GM18870 (cell line): Measurements from ENCODE around the gene NPAS3.

Experiments used
- ATAC-seq: cut with Tn5 transposase; IDR thresholded peaks from one replicate; pipeline ENCODE4 v1.9.1; 2021; ENCODE audit warnings: moderate library complexity; ENCODE audit not compliant: unreplicated experiment

The NPAS3 gene

DNA sequence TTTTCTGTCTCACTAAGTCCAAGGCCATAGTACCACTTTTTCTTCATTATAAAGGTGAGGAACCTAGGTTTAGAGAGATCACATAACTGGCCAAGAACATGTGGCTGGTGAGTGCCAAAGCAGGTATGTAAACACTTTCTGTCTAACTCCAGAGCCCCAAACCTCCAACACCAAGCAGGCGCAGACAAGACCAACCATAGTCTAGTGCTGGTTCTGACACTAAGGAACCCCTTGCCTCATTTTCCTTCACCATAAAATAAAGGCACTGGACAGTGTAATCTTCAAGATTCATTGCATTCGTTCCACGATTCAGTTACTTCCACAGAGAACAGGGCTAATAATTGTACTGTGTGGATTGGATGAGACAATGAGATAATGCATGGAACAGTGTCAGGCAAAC is 71.0 kb downstream of the NPAS3 start:
- no peak for ATAC-seq

- ATAC-seq, result no peak
Observed at GRCh38 chr14:33010495-33010894, 71.8 kb downstream of the NPAS3 start.

GRCh38 chr14:33014710-33015109 is 76.0 kb downstream of the NPAS3 start:
- no peak for ATAC-seq

DNA sequence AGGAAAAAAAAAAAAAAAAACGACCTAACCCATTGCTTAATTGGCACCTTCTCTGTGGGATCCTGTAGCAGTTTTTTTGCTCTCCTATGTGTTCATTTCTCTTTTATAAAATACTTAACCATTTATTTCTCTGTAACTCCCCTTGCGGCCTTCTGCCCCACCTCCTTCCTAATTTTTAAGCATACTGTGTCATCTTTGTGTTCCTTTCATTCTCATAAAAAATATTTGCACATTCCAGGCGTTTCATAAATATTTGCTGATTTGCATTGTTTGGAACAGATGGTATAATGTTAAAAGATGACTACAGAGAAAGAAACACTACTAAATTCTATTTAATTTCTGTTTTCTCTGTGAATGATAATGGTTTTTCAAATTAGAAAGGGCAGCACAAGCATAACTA is 77.9 kb downstream of the NPAS3 start:
- no peak for ATAC-seq

DNA sequence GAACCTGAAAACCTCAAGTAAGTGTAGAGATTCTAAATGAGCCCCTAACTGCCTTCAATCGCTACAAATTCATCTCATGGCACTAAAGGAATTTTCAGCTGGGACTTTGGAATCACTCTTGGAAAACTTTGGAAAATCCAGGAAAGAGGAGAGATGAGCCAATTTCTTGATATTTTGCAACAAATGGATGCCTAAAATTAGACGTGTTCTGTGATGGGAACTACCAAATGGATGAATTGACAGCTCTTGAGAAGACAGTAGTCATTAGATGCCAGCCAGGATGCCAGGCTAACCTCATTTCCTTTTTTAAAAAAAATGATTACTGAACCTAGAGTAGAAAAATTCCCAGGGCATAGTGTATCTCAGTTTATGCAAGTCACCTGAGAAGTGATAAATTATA is 78.3 kb downstream of the NPAS3 start:
- ATAC-seq, result no peak

GRCh38 chr14:33019346-33019745 is 80.7 kb downstream of the NPAS3 start:
- no peak for ATAC-seq

GRCh38 chr14:33026850-33027430 is 88.3 kb downstream of the NPAS3 start:
- ATAC-seq, result no peak

GRCh38 chr14:33029511-33029910 is 90.8 kb downstream of the NPAS3 start:
- ATAC-seq, result no peak

GRCh38 chr14:33030386-33030785 is 91.7 kb downstream of the NPAS3 start:
- ATAC-seq, result no peak

DNA sequence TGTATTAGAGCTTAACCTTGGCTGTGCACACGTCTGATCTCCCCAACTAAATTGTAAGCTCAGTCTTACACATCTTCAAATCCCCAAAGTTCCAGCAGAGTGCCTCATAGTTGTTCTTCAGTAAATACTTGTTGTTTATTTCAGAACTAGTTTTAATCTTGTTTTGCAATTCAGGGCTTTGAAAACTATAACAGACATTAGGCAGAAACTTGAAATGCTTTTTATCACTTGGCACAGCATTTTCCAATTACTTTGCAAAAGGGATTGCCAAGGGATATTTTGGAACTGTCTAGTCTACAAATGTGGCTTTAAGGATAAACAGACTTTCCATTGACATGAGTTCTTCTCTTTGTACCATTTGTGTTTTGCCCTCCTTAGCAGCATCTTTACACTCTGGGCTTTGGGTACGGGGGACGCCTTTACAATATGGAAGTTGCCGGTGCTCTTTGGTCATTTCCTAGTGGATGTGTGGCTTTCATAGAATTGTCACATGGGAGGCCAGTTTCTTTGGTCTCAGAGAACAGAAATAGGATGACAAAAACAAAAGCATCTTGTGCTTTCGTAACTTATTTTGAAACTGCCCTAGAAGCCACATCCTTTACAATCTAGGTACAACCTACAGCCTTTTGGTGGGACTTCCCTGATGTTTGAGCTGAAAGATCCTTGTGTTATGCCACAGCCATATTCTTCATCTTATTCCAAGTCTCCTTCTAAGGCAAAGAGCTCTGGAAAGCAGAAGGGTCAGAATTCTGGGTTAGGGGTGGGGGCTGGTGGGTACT is 96.9 kb downstream of the NPAS3 start:
- no peak for ATAC-seq

GRCh38 chr14:33039311-33039710 is 100.6 kb downstream of the NPAS3 start:
- no peak for ATAC-seq

- peak; percentile 69 for ATAC-seq
Observed at GRCh38 chr14:33040372-33041140, 101.9 kb downstream of the NPAS3 start.

DNA sequence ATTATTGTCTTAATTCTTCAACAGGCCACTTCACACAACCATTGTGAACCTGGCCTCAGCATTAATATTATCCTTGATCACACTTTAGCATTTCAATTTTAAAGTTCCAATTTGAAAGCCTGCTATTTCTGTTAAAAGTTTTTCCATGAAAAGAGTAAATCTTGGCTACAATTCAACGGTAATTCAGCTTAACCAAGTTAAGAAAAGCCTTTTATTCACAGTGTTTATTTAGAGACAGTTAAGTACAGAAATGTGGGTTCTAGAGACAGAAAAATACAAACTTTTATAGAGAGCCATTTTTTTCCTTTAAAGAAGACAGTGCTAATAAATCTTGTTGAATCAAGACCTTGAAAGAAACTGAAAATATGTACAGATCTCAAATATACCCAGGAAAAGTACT is 103.9 kb downstream of the NPAS3 start:
- ATAC-seq, result no peak

- ATAC-seq, result no peak
Observed at GRCh38 chr14:33045760-33046159, 107.1 kb downstream of the NPAS3 start.

DNA sequence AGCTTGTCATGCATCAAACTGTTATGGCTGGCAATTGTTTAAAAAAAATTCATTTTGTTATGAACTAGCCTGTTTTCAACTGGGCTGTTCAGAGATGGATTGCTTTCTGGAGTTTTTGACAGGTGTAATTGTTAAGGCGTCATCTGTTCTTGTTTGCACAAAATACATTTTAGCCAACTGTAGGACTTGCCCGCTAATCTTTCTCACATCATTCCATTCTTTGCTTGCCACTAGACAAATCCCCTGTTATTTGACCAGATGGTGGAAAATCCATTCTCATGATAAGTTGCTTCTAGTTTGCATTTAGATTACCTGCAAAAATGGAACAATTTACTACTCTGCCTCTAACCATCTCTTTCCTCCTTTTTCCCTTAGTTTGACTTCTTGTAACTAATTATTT is 114.3 kb downstream of the NPAS3 start:
- ATAC-seq, result no peak

- no peak for ATAC-seq
Observed at GRCh38 chr14:33056213-33056612, 117.5 kb downstream of the NPAS3 start.

- no peak for ATAC-seq
Observed at GRCh38 chr14:33057585-33057984, 118.9 kb downstream of the NPAS3 start.

DNA sequence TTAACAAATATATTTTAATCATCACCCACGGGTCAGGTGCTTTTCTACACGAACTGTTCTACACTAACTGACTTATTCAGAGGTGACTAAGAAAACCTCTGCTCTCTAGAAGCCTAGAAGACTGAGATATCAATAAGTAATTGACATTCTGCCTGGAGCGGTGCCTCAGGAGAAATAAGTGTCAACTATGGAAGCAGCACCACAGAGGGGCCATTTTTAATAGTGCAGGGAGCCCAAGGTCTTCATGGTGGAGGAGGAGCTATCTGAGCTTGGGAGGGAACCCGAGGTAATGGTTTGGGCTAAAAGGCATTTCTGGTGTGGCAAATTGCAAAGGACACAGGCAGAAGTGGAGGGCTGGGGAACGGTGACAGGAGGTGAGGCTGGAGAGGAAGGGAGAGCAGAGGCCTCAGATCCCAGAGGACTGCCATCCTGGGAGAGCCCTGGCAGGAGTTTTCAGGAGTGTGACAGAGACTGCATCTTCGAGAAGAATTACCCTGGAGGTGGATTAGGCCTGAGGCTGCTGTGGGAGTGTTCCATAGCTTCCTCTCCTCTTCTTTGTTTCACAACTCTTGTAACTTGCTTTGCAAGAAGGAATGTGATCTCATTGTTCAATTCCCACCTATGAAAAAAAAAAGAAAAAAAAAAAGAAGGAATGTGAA is 123.1 kb downstream of the NPAS3 start:
- no peak for ATAC-seq

GRCh38 chr14:33062476-33062875 is 123.8 kb downstream of the NPAS3 start:
- ATAC-seq, result no peak

DNA sequence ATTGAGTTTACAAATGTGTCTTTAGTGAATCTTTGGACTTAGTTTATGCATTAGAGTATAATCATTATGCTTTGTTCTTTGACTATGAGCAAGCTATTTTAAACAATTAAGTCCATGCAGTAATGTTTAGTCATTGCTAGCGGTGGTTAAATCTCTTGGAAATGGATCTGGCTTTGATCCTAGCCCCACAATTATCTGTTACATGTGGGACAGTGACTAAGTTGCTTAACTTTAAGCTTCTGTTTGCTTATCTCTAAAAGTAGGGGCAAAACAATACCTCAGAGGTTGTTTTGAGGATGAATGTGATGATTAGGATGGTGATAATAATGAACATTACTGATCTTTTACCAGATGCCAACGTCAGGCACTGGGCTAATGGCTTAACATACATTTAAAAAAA is 124.2 kb downstream of the NPAS3 start:
- ATAC-seq, result no peak

DNA sequence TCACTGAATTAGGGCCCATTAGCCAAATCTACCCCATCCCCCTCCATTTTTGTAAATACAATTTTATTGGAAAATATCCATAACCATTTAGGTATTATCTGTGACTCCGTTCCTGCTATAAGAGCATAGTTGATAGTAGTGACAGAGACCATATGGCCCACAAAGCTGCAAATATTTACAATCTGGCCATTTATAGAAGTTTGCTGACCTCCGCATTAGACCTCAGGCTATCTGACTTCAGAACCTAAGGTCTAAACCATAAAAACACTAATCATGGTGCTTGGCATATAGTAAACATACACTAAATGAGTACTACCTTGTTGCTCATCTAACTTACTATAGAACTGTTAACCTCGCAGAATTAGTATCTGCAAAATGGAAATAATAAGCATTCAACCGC is 124.8 kb downstream of the NPAS3 start:
- no peak for ATAC-seq

DNA sequence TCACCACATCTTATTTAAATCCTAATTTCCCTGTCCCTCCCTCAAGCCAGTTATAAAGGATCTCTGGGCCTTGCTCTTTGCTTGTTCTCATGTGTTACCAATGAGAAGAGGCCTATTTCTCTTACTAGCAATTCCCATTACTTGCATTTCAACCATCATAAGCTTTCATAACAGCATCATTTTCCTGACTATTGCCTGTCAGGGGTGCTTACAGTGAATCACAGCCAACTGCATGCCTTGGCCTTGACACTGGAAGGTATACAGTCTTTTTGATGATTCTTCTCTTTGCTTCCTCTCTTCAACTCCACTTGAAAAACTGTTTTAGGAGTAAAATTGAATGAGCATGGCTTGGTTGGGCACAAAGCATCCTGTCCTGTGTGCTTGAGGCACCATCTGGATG is 127.0 kb downstream of the NPAS3 start:
- no peak for ATAC-seq
